ENCODE results near the gene CASP2.

Gene CASP2

DNA sequence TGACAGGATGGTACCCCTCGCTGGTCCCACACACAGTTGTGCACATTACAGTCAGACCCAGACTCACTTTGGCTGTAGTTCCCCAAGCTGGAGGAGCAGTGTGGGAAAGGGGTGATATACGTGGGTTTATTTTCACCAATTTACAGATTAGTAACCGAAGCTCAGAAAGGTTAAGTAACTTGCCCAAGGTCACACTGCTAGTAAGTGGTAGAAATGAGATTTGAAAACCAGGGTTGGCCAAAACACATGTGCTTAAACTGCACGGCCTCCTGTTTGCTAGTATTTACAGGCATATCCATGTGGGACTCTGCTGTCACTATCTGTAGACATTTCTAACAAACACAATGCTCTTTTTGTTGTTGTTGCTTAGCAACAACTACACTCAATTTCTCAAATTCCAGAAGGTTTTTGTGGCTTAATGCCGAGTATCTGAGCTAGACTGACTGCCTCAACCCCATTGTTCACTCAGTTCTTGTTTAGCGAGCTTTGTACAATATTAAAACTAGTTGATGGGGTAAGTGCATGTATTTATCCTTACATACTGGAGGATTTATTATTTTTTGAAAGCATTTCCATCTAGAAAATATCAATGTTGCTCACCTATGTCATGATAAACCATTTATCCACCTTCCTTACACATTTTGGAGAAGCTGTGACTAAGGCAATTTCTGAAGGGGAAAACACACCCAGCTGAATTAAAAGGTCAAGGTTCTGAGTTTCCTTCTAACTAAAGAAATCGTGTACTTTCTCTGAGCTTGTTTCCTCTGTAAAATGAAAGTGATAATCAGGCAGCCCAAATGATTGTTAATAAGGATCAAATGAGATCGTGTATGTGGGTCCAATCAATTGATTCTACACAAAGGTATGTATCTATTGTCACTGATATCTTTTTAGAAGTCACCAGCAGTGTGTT lies 8.7 kb upstream of the CASP2 start:
- Mint-ChIP-seq H3K27ac (peak overlapping the region; percentile 86), H3K9me3 (no peaks in the 10 kb centered on the region), H3K4me1 (peaks cover 45% of the 10 kb centered on the region), H3K36me3 (peaks cover 3% of the 10 kb centered on the region), H3K27me3 (no peaks in the 10 kb centered on the region), H3K4me3 (peak overlapping the region; percentile 66)
- no peak for DNase-seq
- CTCF ChIA-PET = interaction anchor here (0.6 to 1.9 kb wide), 12 partner anchors 9 to 941 kb away, joined by 3 to 13 read pairs (median 3); partner anchors contain the start of genes CASP2 and GSTK1

DNA sequence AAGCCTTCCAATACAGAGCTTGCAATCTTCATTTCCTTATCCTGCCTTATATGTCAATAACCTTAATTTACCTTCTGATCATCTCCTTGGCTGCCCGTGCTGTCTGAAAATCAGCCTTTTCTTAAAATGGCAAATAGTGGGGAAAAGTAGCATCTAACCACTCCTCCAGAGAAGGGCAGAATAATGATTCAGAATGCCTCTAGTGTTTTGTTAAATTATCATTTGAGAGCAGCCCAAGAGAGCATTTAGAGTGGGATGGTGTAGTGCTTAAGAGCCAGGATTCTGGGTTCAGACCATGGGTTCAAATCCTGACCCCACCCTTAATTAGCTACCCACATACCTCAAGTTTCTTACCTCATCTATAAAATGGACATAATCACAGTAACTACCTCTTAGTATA lies 8.0 kb upstream of the CASP2 start:
- H3K36me3 Mint-ChIP-seq = peaks cover 3% of the 10 kb centered on the region
- H3K27me3 Mint-ChIP-seq = no peaks in the 10 kb centered on the region
- no peak for DNase-seq
- peak overlapping the region; percentile 86 for H3K27ac Mint-ChIP-seq
- no peaks in the 10 kb centered on the region for H3K9me3 Mint-ChIP-seq
- H3K4me1 Mint-ChIP-seq = peaks cover 51% of the 10 kb centered on the region
- H3K4me3 Mint-ChIP-seq = peak overlapping the region; percentile 66
- CTCF ChIA-PET = interaction anchor here (0.9 to 1.9 kb wide), 10 partner anchors 8 to 40 kb away, joined by 3 to 13 read pairs (median 3); partner anchors contain the start of genes CASP2 and GSTK1

DNA sequence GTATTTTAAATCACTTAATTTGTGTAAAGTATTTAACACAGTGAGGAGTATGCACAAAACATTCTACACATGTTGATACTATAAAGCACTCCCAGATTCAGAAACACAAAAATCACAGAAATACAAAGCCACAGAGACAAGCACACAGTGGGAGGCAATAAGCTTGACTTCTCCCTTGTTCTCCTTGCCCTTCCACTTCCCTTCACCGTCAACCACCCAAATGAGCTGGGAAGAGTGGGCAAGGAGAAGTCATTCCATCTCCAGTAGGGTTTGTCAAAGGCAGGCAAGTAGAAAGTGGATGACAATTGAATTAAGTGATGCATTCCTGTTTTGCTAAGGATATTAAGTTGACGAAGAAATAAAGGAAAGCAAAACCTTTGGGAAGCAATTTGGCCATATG lies 7.6 kb upstream of the CASP2 start:
- H3K36me3 Mint-ChIP-seq = peaks cover 3% of the 10 kb centered on the region
- no peak for DNase-seq
- CTCF ChIA-PET = interaction anchor here (1.0 to 1.9 kb wide), 5 partner anchors 11 to 40 kb away, joined by 3 to 13 read pairs (median 3); no protein-coding TSS in a partner anchor
- peak overlapping the region; percentile 86 for H3K27ac Mint-ChIP-seq
- peaks cover 55% of the 10 kb centered on the region for H3K4me1 Mint-ChIP-seq
- peak overlapping the region; percentile 66 for H3K4me3 Mint-ChIP-seq
- H3K27me3 Mint-ChIP-seq = no peaks in the 10 kb centered on the region
- no peaks in the 10 kb centered on the region for H3K9me3 Mint-ChIP-seq

DNA sequence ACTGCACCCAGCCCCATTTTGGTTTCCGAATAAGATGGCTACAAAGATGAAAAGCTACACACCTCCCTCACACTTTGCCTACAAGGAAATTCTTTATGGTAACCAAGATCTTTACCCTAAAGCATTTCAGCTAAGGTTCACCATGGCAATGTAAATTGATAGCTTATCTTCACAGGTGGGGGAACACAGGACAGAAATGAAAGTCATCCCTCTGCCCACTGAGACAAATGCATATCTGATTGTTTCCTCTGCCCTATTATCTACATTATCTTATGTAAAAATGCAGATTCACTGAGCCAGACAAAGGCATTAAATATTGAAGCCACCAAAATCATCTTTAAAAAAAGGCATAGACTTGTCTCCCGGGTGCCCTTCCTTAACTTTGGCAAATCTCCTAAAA lies 6.6 kb upstream of the CASP2 start:
- no peak for DNase-seq
- Mint-ChIP-seq H3K36me3 (peaks cover 3% of the 10 kb centered on the region), H3K4me1 (peaks cover 57% of the 10 kb centered on the region), H3K4me3 (no peak overlapping the region), H3K27ac (no peak overlapping the region), H3K9me3 (peaks cover 2% of the 10 kb centered on the region), H3K27me3 (no peaks in the 10 kb centered on the region)
- CTCF ChIA-PET = interaction anchor here (0.9 kb wide), 1 partner anchor 41 kb away, joined by 3 read pairs; no protein-coding TSS in a partner anchor

DNA sequence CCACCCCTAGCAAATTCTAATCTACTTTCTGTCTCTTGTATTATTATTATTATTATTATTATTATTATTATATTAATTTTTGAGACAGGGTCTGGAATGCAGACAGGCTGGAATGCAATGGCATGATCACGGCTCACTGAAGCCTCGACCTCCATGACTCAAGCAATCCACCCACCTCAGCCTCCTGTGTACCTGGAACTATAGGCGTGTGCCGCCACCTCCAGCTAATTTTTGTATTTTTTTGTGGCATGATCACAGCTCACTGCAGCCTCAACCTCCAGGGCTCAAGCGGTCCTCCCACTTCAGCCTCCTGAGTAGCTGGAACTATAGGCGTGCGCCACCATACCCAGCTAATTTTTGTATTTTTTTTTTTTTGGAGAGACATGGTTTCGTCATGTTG lies 6.0 kb upstream of the CASP2 start:
- no peak overlapping the region for H3K4me3 Mint-ChIP-seq
- H3K36me3 Mint-ChIP-seq = peaks cover 7% of the 10 kb centered on the region
- H3K27ac Mint-ChIP-seq = no peak overlapping the region
- CTCF ChIA-PET = interaction anchor here (0.9 kb wide), 1 partner anchor 42 kb away, joined by 3 read pairs; no protein-coding TSS in a partner anchor
- peaks cover 7% of the 10 kb centered on the region for H3K9me3 Mint-ChIP-seq
- no peak for DNase-seq
- H3K4me1 Mint-ChIP-seq = peaks cover 63% of the 10 kb centered on the region
- H3K27me3 Mint-ChIP-seq = no peaks in the 10 kb centered on the region

DNA sequence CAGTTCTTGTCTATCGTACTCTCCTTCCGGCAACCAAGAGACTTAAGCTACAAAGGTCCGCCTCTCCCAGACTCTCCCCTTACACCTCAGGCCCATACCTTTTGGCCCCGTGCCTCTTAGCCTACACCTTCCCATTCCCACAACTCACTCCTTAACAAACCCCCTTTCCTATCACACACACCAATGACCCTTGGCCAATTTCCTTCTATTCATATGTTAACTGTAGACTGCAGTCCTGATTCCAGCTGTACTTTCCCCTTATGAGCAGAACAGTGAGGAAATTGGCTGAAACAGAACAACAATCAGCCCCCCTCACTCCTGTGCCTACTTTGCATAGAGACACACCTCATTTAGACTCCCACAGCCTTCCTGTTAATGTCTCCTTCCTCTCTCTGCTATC lies 4.8 kb upstream of the CASP2 start:
- Mint-ChIP-seq H3K27ac (peak overlapping the region; percentile 76), H3K4me3 (no peak overlapping the region), H3K36me3 (peaks cover 12% of the 10 kb centered on the region), H3K4me1 (peaks cover 73% of the 10 kb centered on the region), H3K27me3 (peaks cover 4% of the 10 kb centered on the region), H3K9me3 (peaks cover 11% of the 10 kb centered on the region)
- no peak for DNase-seq
- CTCF ChIA-PET = interaction anchor here (0.9 to 1.2 kb wide), 2 partner anchors 38 to 43 kb away, joined by 3 to 5 read pairs; no protein-coding TSS in a partner anchor

DNA sequence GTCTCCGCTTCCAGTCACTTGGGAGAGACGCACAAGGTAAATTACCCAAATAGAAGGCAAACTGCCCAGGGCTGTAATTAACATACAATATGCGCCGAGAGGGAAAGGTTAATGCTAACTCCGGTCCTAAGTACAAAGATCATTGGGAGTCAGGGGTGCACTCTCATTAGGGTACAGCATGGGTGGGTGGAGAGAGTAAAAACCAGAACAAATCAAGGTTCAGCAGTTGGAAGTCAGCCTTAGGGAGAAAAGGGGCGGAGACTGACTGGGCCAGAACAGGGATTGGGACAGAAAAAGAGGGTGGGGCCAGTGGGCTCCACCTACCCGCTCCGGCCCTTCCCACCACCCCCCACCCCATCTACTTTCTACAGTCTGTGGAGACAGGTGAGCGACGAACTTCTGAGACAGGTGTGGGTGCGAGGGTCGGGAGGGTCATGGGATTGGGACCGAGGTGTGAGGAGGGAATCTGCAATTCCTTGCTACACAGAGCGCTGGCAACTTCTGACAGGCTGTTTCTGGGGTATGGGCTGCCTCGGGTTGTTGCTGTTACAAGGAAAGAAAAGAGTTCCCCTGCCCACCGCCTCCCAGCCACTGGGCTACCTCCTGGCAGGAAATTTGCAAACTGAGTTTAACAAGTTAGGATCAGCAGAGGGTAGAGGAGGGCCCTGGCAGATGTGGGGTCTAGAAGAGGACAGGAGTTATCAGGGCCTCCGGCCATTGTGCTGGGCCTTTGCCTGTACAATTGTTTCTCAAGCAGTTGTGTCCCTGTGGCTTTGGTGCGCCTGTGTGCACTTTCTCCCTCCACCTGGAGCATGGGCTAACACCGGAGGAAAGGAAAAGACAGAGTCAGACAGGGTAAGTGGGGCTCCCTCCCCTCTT lies 3.3 kb upstream of the CASP2 start, which contains the start of gene TMEM139:
TMEM139 (plus strand) TSS at position 368 of the 879 bp plus-strand sequence. CDS start 1,000 bp downstream, outside the sequence.
- peaks cover 68% of the 10 kb centered on the region for H3K4me1 Mint-ChIP-seq
- DNase-seq = no peak
- peak within 1 kb of the TSS; percentile 76 for H3K27ac Mint-ChIP-seq
- peaks cover 11% of the 10 kb centered on the region for H3K9me3 Mint-ChIP-seq
- H3K4me3 Mint-ChIP-seq = peak within 1 kb of the TSS; percentile 4
- CTCF ChIA-PET = interaction anchor here (1.0 to 1.3 kb wide), 3 partner anchors 11 to 44 kb away, joined by 3 to 5 read pairs (median 4); no protein-coding TSS in a partner anchor
- H3K27me3 Mint-ChIP-seq = peaks cover 4% of the 10 kb centered on the region
- H3K36me3 Mint-ChIP-seq = peaks cover 24% of the 10 kb centered on the region

DNA sequence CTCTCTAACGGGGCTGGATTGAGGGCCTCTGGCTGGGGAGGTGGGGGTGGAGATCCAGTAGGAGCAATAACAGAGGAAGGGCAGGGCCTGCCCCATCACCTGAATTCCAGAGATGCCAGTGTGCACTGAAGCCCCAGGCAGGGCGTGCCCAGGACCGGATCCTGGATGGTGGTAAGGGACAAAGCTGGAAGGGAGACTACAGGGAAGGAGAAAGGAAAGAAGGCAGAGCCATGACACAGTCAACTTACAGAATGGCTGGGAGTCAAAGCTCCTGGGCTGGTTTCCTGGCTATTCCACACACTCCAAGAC lies 2.7 kb upstream of the CASP2 start:
- H3K36me3 Mint-ChIP-seq = peaks cover 28% of the 10 kb centered on the region
- DNase-seq = no peak
- H3K4me1 Mint-ChIP-seq = peaks cover 67% of the 10 kb centered on the region
- no peak overlapping the region for H3K27ac Mint-ChIP-seq
- no peak overlapping the region for H3K4me3 Mint-ChIP-seq
- peaks cover 4% of the 10 kb centered on the region for H3K27me3 Mint-ChIP-seq
- CTCF ChIA-PET = interaction anchor here (1.0 to 1.3 kb wide), 3 partner anchors 11 to 45 kb away, joined by 3 to 4 read pairs (median 3); no protein-coding TSS in a partner anchor
- peaks cover 11% of the 10 kb centered on the region for H3K9me3 Mint-ChIP-seq

DNA sequence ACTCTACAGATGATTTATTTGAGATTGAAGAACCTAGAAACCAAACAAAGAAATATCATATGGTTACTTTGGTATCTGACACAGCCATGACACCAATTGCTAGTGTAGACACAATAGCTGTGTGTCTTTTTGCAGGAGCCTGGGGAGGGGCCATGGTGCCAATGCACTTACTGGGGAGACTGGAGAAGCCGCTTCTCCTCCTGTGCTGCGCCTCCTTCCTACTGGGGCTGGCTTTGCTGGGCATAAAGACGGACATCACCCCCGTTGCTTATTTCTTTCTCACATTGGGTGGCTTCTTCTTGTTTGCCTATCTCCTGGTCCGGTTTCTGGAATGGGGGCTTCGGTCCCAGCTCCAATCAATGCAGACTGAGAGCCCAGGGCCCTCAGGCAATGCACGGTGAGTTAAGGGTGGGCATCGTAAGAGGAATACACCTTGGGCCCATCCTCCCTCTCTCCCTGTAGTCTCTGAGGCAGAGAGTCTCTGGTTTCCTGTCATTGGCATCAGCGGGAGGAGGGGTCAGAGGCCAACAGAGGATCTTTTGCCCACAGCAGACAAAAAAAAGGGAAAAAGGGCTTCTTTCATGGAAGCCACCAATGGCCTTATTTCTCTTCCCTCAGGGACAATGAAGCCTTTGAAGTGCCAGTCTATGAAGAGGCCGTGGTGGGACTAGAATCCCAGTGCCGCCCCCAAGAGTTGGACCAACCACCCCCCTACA lies 2.2 kb upstream of the CASP2 start:
- Mint-ChIP-seq H3K27ac (no peak overlapping the region), H3K9me3 (peaks cover 11% of the 10 kb centered on the region), H3K4me3 (no peak overlapping the region), H3K4me1 (peaks cover 67% of the 10 kb centered on the region), H3K36me3 (peaks cover 32% of the 10 kb centered on the region), H3K27me3 (peaks cover 4% of the 10 kb centered on the region)
- CTCF ChIA-PET = interaction anchor here (1.0 to 1.3 kb wide), 3 partner anchors 10 to 45 kb away, joined by 3 to 4 read pairs (median 3); no protein-coding TSS in a partner anchor
- no peak for DNase-seq

DNA sequence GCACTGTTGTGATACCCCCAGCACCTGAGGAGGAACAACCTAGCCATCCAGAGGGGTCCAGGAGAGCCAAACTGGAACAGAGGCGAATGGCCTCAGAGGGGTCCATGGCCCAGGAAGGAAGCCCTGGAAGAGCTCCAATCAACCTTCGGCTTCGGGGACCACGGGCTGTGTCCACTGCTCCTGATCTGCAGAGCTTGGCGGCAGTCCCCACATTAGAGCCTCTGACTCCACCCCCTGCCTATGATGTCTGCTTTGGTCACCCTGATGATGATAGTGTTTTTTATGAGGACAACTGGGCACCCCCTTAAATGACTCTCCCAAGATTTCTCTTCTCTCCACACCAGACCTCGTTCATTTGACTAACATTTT lies 1.6 kb upstream of the CASP2 start:
- H3K27me3 Mint-ChIP-seq = peaks cover 4% of the 10 kb centered on the region
- no peak overlapping the region for H3K27ac Mint-ChIP-seq
- peaks cover 11% of the 10 kb centered on the region for H3K9me3 Mint-ChIP-seq
- no peak for DNase-seq
- H3K36me3 Mint-ChIP-seq = peaks cover 37% of the 10 kb centered on the region
- CTCF ChIA-PET = interaction anchor here (0.6 to 1.3 kb wide), 3 partner anchors 13 to 46 kb away, joined by 3 to 4 read pairs (median 3); no protein-coding TSS in a partner anchor
- no peak overlapping the region for H3K4me3 Mint-ChIP-seq
- peaks cover 68% of the 10 kb centered on the region for H3K4me1 Mint-ChIP-seq

DNA sequence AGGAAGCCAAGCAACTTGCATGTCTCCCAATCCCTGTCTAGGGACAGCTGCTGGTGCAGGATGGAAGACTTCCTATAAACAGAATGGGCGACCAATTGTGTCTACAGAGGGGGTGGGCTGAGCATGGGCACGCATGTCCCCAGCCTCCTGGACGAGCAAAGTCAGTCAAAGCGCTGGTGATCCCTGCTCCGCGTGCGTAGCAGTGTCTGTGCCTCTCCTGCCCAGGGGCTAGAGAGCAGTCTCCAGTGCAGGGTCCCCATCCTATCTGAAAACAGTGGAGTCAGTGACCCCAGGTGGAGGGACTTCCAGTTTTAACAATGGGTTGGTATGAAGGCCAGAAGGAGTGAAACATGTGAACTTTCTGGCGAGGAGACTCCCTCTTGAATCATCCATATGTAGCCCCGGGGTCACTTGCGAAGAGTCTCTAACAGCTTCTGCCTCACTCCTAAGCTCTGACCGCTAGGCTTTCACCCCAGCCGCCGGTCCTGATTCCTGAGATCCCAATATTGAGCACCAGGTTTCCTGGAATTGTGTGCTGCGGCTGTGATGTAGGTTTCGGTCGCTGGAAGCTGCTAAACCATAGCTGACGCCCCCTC lies 714 bp upstream of the CASP2 start:
- peak overlapping the region; percentile 97 for H3K4me3 Mint-ChIP-seq
- peaks cover 41% of the 10 kb centered on the region for H3K36me3 Mint-ChIP-seq
- peaks cover 71% of the 10 kb centered on the region for H3K4me1 Mint-ChIP-seq
- peaks cover 11% of the 10 kb centered on the region for H3K9me3 Mint-ChIP-seq
- peak overlapping the region; percentile 91 for H3K27ac Mint-ChIP-seq
- H3K27me3 Mint-ChIP-seq = peaks cover 4% of the 10 kb centered on the region
- no peak for DNase-seq
- CTCF ChIA-PET = interaction anchor here (0.6 to 1.8 kb wide), 8 partner anchors 8 to 901 kb away, joined by 3 to 13 read pairs (median 4); no protein-coding TSS in a partner anchor

DNA sequence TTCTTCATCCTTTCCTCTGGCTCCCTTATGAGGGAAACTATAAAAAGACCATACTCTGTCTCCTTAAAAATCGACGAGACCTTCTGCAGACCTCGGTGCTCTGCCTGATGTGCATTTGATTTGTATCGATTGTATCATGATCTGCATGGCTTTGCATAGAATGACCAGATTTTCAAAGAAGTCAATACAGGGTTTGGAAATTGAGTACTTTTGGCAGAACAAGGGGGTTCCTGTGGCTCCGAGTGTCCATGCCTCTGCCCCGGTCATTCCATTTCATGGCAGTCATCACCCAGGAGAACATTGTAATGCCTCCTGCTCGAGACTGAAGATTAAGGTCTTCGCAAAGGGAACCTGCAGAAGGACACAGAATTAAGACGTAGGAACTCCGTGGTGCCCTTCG lies 685 bp downstream of the CASP2 start:
- Mint-ChIP-seq H3K4me3 (peak overlapping the region; percentile 97), H3K27me3 (peaks cover 4% of the 10 kb centered on the region), H3K36me3 (peaks cover 50% of the 10 kb centered on the region), H3K9me3 (peaks cover 11% of the 10 kb centered on the region), H3K4me1 (peaks cover 69% of the 10 kb centered on the region), H3K27ac (peak overlapping the region; percentile 93)
- CTCF ChIA-PET = interaction anchor here (1.2 to 5.3 kb wide), 4 partner anchors 11 to 48 kb away, joined by 4 to 49 read pairs (median 18); no protein-coding TSS in a partner anchor
- DNase-seq = no peak

DNA sequence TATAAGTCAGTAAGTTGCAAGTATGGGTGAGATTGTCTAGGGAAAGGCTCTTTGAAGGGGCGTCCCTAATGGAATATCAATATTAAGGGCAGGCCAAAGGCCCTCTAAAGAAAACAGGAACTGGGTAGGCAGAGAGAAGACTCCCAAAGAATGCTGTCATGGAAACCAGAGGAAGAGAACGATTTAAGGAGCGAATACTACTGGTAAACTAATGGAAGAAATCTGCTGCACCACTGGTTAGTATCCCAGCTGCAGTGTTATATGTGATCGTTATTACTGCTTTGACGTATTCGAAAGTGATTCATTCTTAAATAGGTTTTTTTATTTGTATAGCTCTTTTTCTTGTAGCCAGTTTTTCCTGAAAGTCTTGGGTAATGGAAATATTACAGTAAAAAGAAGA lies 1.3 kb downstream of the CASP2 start:
- H3K36me3 Mint-ChIP-seq = peaks cover 56% of the 10 kb centered on the region

More for the DNA sequence above, 1.3 kb downstream of the CASP2 start:
- Mint-ChIP-seq H3K27ac (peak overlapping the region; percentile 93), H3K9me3 (peaks cover 11% of the 10 kb centered on the region), H3K27me3 (peaks cover 4% of the 10 kb centered on the region), H3K4me1 (peaks cover 69% of the 10 kb centered on the region), H3K4me3 (peak overlapping the region; percentile 97)
- no peak for DNase-seq
- CTCF ChIA-PET = interaction anchor here (0.8 to 5.3 kb wide), 5 partner anchors 10 to 49 kb away, joined by 3 to 49 read pairs (median 12); partner anchors contain the start of gene GSTK1

Measured in activated naive CD4-positive, alpha-beta T cell treated with anti-CD3 and anti-CD28 coated beads, Interleukin-2, amount 10 ng/mL, durations not matched to agents 7 days and 5 days (primary cell).